ENCODE results near the gene COPE.

Gene COPE

DNA sequence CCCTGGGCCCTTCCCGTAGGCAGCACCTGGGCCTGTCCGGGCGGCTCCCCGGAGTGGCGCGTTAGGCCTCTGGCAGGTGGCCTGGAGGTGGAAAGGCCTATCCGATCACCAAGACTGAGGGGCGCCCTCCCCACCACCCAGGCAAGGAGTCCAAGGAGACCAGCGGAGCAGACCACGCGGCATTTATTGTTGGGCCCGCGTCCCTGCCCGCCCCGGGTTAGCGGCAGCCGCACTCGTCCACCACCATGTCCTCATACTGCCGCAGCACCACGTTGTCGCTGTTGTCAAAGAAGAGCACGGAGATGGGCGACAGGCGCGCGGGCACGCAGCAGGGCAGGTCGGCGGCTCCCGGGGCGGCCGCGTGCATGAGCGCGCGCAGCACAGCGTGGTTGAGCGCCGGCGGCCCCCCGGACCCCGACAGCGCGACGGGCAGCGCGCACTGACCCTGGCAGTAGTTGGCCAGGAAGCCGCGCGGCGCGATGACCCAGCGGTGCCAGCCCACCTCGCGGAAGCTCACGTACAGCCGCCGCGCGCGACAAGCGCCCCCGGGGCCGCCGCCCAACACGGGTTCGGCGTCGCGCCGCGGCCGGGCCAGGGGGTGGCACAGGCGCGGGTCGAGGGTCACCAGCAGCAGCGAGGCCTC, 50.7 kb downstream of the COPE start:
- Histone ChIP-seq H3K4me1 (peaks cover 28% of the 10 kb centered on the region), H3K9me3 (no peaks in the 10 kb centered on the region), H3K4me2 (no peak overlapping the region), H3K4me3 (no peak overlapping the region), H3K27me3 (no peaks in the 10 kb centered on the region), H3K36me3 (peaks cover 58% of the 10 kb centered on the region), H4K20me1 (peaks cover 62% of the 10 kb centered on the region), H3K27ac (no peak overlapping the region), H3K9ac (no peak overlapping the region)
- no peak for TF ChIP-seq Cebpa-rat (IDR thresholded peaks at IDR 0.05)

DNA sequence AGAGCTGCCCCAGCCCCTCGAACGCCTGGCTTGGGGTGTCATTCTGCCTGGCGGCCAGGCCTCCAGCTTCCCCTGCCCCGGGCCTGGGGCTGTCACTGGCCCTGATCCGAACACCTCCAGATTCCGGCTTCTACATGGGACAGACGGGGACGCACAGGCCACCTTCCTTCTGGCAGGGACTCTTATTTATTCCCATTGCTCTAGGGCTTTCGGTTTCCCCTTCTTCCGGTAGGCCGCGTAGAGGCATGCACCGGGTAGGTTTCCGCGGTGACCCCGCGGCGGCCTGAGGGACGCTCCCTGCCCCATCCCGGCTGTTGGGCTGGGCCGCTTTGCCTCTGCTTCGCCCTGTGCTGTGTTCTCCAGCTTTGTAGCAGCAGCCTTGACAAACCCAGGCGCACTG, 51.4 kb downstream of the COPE start:
- H3K9ac ChIP-seq = no peak overlapping the region
- H3K4me3 ChIP-seq = no peak overlapping the region
- peaks cover 34% of the 10 kb centered on the region for H3K4me1 ChIP-seq
- TF ChIP-seq Cebpa-rat (IDR thresholded peaks at IDR 0.05) = no peak
- H3K9me3 ChIP-seq = no peaks in the 10 kb centered on the region
- H4K20me1 ChIP-seq = peaks cover 69% of the 10 kb centered on the region
- no peaks in the 10 kb centered on the region for H3K27me3 ChIP-seq
- H3K4me2 ChIP-seq = no peak overlapping the region
- H3K27ac ChIP-seq = no peak overlapping the region
- H3K36me3 ChIP-seq = peaks cover 65% of the 10 kb centered on the region

DNA sequence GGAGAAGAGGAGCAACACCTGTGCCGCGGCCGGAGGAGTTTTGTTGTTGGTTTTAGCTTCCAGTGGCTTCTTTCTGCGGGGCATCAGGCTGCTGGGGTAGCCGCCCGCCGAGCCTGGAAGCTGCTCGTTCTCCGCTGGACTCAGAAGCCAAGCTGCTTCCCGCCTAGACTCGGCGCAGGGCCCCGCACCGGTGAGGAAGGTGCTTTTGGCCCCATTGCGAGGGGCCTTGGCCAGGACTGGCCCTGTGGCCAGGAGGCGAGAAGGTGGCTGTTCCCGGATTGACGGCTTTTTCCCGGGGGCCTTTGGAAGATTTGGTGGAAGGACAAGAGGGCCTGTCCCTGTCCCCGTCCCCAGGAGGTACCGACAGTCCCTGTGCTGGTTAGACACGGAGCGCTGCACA, 52.0 kb downstream of the COPE start:
- no peak overlapping the region for H3K4me2 ChIP-seq
- no peak overlapping the region for H3K9ac ChIP-seq
- H3K4me3 ChIP-seq = no peak overlapping the region
- peaks cover 71% of the 10 kb centered on the region for H4K20me1 ChIP-seq
- H3K27ac ChIP-seq = no peak overlapping the region
- TF ChIP-seq Cebpa-rat (IDR thresholded peaks at IDR 0.05) = no peak
- no peaks in the 10 kb centered on the region for H3K9me3 ChIP-seq
- peaks cover 33% of the 10 kb centered on the region for H3K4me1 ChIP-seq
- H3K36me3 ChIP-seq = peaks cover 71% of the 10 kb centered on the region
- no peaks in the 10 kb centered on the region for H3K27me3 ChIP-seq

DNA sequence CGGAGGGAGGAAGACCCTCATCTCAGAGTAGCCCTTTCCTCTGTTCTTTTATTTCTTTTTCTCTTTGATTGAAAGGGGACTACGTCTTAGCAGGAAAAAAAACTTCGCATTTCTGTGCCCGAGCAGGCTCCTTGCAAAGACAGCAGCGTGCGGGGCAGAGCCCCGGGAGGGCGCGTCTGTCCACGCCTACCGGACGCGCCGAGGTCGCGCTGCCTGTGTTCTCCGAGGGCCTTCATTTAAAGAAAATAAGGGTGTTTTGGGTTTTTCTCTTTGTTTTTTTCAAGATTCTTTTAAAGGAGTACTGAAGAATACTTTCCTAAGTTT, 52.4 kb downstream of the COPE start:
- no peak overlapping the region for H3K4me2 ChIP-seq
- no peak overlapping the region for H3K4me3 ChIP-seq
- H3K27me3 ChIP-seq = no peaks in the 10 kb centered on the region
- peaks cover 30% of the 10 kb centered on the region for H3K4me1 ChIP-seq
- no peak for TF ChIP-seq Cebpa-rat (IDR thresholded peaks at IDR 0.05)
- no peaks in the 10 kb centered on the region for H3K9me3 ChIP-seq
- no peak overlapping the region for H3K9ac ChIP-seq
- no peak overlapping the region for H3K27ac ChIP-seq
- H3K36me3 ChIP-seq = peaks cover 75% of the 10 kb centered on the region
- peaks cover 71% of the 10 kb centered on the region for H4K20me1 ChIP-seq

DNA sequence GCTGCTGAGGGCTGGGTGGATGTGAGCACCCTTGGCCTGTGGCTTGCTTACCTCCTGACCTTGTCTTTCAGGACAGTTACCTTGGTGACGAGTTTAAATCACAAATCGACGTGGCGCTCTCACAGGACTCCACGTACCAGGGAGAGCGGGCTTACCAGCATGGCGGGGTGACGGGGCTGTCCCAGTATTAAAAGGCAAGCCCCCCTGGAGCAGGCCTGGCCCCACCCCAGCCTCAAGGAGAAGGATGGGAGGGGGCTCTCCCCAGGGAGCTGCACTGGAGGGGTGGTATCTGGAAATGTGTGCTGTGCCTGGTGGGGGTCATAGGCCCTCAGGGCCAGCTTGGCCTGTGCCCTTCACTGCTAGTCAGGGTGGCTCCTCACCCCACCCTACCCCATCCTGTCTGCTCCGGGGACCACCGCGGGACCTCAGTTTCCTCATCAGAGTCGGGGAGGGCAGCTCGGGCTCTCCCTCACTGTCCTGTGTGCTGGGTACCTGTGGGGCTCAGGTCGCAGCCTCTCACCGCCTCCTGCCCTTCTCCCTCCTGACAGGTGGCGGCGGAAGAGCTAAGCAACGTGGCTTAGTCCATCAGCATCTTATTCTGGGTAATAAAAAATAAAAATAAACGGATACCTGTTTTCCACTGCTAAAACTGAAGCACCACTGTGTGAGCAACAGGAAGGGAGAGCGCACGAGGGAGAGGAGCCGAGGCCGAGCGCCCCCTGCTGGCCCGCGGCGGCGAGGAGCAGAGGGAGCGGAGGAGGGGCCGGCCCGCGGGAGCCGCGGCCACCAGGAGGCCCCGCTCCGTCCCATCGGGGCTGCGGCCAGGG, 53.0 kb downstream of the COPE start:
- Histone ChIP-seq H3K27ac (no peak overlapping the region), H3K27me3 (no peaks in the 10 kb centered on the region), H3K4me1 (peaks cover 30% of the 10 kb centered on the region), H3K4me2 (no peak overlapping the region), H3K4me3 (no peak overlapping the region), H3K36me3 (peaks cover 81% of the 10 kb centered on the region), H3K9me3 (no peaks in the 10 kb centered on the region), H4K20me1 (peaks cover 68% of the 10 kb centered on the region), H3K9ac (no peak overlapping the region)
- TF ChIP-seq Cebpa-rat (IDR thresholded peaks at IDR 0.05) = no peak

DNA sequence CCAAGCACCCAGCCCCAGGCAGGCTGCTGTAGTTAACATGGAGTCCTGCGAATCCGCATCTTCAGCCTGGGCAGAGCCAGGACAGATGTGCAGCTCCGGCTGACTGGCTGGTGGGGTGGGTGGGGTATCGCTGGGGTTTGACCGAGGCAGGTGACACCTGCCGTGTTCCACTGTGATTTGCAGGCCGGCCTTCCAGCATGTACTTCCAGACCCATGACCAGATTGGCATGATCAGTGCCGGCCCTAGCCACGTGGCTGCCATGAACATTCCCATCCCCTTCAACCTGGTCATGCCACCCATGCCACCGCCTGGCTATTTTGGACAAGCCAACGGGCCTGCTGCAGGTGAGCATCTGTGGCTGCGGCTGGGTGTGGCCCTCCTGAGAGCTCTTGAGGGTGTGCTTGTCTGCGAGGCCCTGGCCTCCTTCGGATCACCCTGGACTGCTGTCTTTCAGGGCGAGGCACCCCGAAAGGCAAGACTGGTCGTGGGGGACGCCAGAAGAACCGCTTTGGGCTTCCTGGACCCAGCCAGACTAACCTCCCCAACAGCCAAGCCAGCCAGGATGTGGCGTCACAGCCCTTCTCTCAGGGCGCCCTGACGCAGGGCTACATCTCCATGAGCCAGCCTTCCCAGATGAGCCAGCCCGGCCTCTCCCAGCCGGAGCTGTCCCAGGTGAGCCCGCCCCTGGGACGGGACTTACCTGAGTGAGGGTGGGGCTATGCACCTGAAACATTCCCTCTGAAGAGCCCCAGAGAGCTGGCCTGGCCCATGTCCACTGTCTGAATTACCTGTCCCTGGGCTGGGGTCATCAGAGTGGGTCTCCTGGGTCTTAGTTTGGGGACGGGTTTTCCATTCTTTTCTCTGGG, 53.8 kb downstream of the COPE start:
- Histone ChIP-seq H3K4me1 (peaks cover 30% of the 10 kb centered on the region), H3K9me3 (no peaks in the 10 kb centered on the region), H3K9ac (no peak overlapping the region), H3K27me3 (no peaks in the 10 kb centered on the region), H3K4me2 (no peak overlapping the region), H3K36me3 (peaks cover 89% of the 10 kb centered on the region), H3K4me3 (no peak overlapping the region), H3K27ac (no peak overlapping the region), H4K20me1 (peaks cover 73% of the 10 kb centered on the region)
- no peak for TF ChIP-seq Cebpa-rat (IDR thresholded peaks at IDR 0.05)

DNA sequence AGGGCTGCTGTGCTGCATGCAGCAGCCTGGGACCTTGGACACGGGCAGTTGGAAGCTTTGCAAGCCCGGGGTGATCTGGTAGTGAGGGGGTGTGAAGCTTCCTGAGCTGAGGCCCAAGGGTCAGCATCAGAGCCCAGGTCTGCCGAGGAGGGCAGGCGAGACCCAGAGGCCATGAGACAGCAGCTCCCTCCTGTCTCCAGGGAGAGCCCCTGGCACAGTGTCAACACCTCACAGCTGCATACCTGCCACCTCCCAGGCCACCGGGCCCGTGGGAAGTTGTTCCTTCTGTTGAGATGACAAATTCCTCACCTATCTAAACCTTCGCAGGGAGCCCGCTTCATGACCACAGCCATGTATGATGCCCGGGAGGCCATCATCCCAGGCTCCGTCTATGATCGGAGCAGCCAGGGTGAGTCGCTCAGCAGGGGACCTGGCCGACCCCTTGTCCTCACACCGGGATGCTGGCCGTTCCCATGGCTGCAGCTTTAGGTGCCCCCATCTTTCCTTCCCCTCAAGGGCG, 55.3 kb downstream of the COPE start:
- Histone ChIP-seq H4K20me1 (peaks cover 80% of the 10 kb centered on the region), H3K36me3 (peaks cover 100% of the 10 kb centered on the region), H3K4me2 (no peak overlapping the region), H3K4me1 (peaks cover 37% of the 10 kb centered on the region), H3K27ac (0 out of 2 replicates have a peak overlapping the region, but pooled peaks have one; percentile 2), H3K4me3 (no peak overlapping the region), H3K9me3 (no peaks in the 10 kb centered on the region), H3K27me3 (no peaks in the 10 kb centered on the region), H3K9ac (no peak overlapping the region)
- TF ChIP-seq Cebpa-rat (IDR thresholded peaks at IDR 0.05) = no peak

DNA sequence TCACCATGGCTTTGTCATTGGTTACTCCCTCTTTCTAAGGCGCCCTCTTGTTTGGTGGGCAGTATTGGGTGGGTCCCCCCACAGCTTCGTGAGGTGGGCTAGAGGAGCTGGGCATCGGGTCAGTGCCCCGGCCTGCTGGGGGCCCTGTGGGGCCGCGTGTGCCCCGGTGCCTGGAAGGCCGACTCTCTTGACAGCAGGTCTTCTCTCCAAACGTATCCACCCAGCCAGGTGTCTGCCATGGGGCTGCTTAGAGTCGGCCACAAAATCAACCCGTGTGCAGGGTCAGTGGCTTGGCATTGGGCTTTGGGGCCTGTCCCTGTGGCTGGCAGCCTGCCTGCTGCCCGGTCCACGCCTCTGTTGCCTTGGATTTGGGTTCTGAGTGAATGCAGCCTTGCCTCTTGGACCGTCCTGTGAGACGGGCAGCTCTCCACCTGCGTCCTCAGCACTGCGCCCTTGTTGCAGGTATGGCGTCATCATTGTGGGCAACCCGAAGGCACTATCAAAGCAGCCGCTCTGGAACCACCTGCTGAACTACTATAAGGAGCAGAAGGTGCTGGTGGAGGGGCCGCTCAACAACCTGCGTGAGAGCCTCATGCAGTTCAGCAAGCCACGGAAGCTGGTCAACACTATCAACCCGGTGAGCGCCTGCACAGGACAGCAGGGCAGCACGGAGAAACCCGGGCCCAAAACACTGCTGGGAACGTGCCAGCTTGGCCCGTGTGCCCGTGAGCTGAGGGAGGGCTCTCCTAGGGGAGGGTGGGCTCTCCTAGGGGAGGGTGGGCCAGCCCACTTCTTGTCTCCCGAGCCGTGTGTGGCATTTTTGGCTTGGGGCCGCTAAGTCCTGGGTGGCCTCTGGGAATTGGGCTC, 56.0 kb downstream of the COPE start:
- Histone ChIP-seq H3K4me3 (no peak overlapping the region), H3K9ac (no peak overlapping the region), H3K4me1 (peaks cover 44% of the 10 kb centered on the region), H3K4me2 (no peak overlapping the region), H3K36me3 (peaks cover 100% of the 10 kb centered on the region), H3K9me3 (no peaks in the 10 kb centered on the region), H4K20me1 (peaks cover 80% of the 10 kb centered on the region), H3K27ac (0 out of 2 replicates have a peak overlapping the region, but pooled peaks have one; percentile 2), H3K27me3 (no peaks in the 10 kb centered on the region)
- TF ChIP-seq Cebpa-rat (IDR thresholded peaks at IDR 0.05) = no peak

DNA sequence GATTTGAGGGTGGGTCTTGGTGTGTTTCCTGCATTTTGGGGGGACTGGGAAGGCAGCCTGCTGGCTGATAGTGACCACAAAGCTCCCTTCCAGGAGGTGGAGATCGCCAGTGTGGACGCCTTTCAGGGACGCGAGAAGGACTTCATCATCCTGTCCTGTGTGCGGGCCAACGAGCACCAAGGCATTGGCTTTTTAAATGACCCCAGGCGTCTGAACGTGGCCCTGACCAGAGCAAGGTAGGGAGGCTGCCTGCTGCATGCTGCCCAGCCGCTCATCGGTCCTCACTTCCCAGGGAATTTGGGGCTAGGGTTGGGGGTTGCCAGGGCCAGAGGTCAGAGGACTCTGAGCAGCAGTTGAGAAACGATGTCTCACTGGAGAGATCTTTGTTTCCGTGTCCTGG, 57.3 kb downstream of the COPE start:
- no peak overlapping the region for H3K4me3 ChIP-seq
- peak overlapping the region; percentile 38; the same call in 1 of the 2 replicates for H3K27ac ChIP-seq
- no peaks in the 10 kb centered on the region for H3K27me3 ChIP-seq
- H3K4me2 ChIP-seq = no peak overlapping the region
- H3K9ac ChIP-seq = no peak overlapping the region
- no peaks in the 10 kb centered on the region for H3K9me3 ChIP-seq
- H3K36me3 ChIP-seq = peaks cover 100% of the 10 kb centered on the region
- no peak for TF ChIP-seq Cebpa-rat (IDR thresholded peaks at IDR 0.05)
- H3K4me1 ChIP-seq = peaks cover 46% of the 10 kb centered on the region
- H4K20me1 ChIP-seq = peaks cover 80% of the 10 kb centered on the region
